Measurements from ENCODE around the gene FRMD5.

FRMD5 gene

DNA sequence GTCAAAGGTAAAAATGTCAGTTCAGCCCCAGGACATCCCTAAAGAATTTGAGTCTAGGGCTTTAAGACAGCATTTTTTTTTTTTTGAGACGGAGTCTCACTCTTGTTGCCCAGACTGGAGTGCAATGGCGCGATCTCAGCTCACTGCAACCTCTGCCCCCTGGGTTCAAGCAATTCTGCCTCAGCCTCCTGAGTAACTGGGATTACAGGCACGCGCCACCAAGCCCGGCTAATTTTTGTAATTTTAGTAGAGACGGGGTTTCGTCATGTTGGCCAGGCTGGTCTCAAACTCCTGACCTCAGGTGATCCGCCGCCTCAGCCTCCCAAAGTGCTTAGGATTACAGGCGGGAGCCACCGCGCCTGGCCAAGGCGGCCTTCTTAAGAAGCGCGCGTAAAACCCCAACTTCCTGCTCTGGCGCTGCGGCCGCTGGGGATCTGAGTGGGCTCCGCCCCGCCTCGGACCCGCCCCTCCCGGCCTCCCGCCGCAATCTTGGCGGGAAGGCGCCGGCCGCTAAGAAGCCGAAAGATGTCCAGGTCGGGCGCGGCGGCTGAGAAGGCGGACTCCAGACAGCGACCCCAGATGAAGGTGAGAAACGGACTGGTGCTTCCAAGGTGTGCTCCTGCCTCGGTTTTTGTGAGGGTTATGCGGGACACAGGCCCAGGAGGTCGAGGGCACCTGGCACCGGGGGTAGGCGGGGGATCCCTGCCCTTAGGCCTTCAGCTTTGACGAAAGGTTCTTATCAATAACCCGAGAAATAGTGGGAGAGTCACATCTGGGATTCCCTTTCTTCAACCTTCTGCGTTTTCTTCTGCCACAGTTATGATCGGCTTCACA lies 368.3 kb downstream of the FRMD5 start, which contains the start of gene WDR76:
TSS of gene WDR76 (plus strand) at position 495 of the 834 bp plus-strand sequence. CDS start at position 526, 31 bp downstream.
- DNase-seq: peak; percentile 92

DNA sequence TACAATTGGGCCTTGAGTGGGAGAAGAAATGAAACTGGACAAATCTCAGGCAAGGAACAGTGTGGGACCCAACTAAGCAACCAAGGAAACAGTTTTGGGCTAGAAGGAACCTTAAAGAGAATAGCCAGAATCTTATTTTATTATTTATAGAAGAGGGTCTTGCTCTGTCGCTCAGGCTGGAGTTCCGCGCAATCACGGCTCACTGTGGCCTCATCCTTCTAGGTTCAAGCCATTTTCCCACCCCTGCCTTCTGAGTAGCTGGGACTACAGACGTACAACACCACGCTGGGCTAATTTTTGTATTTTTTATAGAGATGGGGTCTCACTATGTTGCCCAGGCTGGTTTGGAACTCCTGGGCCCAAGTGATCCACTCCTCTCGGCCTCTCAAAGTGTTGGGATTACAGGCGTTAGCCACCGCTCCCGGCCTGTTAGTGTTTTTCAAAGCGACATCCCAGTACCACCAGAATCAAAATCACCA lies 369.0 kb downstream of the FRMD5 start:
- DNase-seq: no peak

DNA sequence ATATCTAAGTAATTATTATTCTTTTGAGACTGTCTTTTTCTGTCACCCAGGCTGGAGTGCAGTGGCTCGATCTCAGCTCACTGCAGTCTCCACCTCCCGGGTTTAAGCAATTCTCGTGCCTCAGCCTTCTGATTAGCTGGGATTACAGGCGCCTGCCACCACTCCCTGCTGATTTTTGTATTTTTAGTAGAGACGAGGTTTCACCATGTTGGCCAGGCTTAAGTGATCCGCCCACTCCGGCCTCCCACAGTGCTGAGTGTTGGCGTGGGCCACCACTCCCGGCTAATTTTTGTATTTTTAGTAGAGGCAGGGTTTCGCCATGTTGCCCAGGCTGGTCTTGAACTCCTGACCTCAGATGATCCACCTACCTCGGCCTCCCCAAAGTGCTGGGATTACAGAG lies 369.8 kb downstream of the FRMD5 start:
- peak; percentile 15 for DNase-seq

DNA sequence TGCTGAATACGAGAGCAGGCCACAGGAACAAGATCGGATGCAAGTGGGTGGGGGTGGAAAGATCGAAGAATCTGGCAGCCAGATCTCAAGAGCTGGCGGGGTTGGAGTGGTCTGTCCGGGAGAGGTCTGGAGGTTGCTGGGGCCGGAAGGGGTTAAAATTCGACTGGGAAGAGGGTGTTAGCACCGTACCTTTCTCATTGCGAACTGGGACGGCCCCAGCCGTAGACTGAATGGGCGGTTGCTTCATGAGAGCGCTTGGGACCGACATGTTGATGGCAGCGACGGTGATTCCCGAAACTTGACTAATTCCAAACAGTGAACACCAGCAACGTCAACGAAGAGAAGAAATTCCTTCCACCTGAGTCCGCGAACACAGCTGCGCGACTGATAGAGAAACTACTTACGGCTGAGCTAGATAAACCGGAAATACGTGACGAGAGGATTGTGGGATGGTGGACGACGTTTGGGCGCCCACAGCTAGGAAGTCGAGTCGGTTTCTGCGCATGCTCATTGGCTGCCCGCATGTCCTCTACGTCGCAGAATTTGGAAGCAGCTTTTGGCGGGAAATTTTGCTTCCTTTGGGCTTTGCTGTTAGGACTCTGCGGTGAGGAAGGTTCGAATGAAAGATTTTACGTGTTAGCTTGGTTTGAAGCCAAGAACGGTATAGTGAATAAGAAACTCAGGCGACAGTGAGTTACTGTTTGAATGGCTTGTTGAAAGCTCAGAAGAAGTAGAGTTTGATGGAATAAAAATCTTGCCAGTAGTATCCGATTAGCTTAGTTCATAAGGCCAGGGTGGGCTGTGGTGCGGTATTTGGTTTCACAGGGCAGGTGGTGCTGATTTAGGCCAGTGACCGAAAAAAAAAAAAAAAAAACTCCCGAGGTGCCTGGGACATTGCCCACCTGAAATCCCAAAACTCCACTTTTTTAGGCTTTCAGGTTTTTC lies 370.5 kb downstream of the FRMD5 start, which contains the start of gene MFAP1:
TSS of gene MFAP1 (minus strand) at position 389 of the 945 bp plus-strand sequence. CDS start at position 268, 121 bp downstream.
- DNase-seq: peak; percentile 94

DNA sequence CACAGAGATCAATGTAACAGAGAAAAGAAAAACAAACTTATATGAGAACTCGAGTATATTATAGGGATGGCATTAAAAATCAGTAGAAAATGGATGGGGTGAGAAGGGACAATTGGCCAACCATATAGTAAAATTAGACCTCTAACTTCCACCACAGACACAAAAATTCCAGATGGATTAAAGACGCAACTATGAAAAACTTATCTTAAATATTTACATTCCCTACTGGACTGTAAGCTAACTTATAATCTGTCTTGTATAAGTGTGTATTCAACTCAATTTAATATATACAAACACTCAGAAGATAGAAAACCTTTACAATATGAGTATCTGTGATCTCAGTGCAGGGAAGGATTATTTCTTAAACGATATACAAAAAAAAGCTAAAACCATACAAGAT lies 373.6 kb downstream of the FRMD5 start:
- no peak for DNase-seq
